Osteoblast (primary cell): ENCODE results near the gene STK35. TPM values are rescaled to one million over a fixed set of nuclear protein-coding genes. Genes with fewer than 3 reads are reported as not detected.

Experiments
- DNase-seq: peaks from one replicate; pipeline ENCODE4 v3.0.0; 2011; ENCODE audit warnings: low spot score, mixed read lengths; ENCODE audit not compliant: insufficient read length; ENCODE audit errors: missing footprints
- H2AFZ ChIP-seq: 2 replicates; pipeline ENCODE4 v1.6.0; 2011; ENCODE audit warnings: mild to moderate bottlenecking, low read length
- H3K27ac ChIP-seq: 2 replicates; pipeline ENCODE4 v1.5.1; 2011; ENCODE audit warnings: mild to moderate bottlenecking, low read depth, low read length, moderate library complexity
- H3K27me3 ChIP-seq: 2 replicates; pipeline ENCODE4 v1.6.0; 2012; ENCODE audit warnings: mild to moderate bottlenecking, control low read depth, inconsistent platforms, low read length, moderate library complexity; ENCODE audit not compliant: insufficient read depth
- H3K36me3 ChIP-seq: 2 replicates; pipeline ENCODE4 v1.5.1; 2011; ENCODE audit warnings: mild to moderate bottlenecking, low read length, control low read depth, moderate library complexity; ENCODE audit not compliant: insufficient read depth
- H3K4me1 ChIP-seq: 2 replicates; pipeline ENCODE4 v1.5.1; 2011; ENCODE audit warnings: mild to moderate bottlenecking, low read length, control low read depth, moderate library complexity; ENCODE audit not compliant: insufficient read depth
- H3K4me2 ChIP-seq: 2 replicates; pipeline ENCODE4 v1.6.0; 2011; ENCODE audit warnings: mild to moderate bottlenecking, low read length; ENCODE audit not compliant: insufficient read depth
- H3K4me3 ChIP-seq: fragments of 200-600 bp; sonication (generic); 3 replicates; pipeline ENCODE4 v1.5.1; 2012; ENCODE audit warnings: mild to moderate bottlenecking, low read length, inconsistent platforms; ENCODE audit not compliant: insufficient read depth
- H3K79me2 ChIP-seq: 2 replicates; pipeline ENCODE4 v1.6.0; 2012; ENCODE audit warnings: mild to moderate bottlenecking, low read length, control low read depth, inconsistent platforms; ENCODE audit not compliant: insufficient read depth
- H3K9me3 ChIP-seq: 2 replicates; pipeline ENCODE4 v1.5.1; 2011; ENCODE audit warnings: low read depth, low read length, control low read depth
- H4K20me1 ChIP-seq: 2 replicates; pipeline ENCODE4 v1.6.0; 2012; ENCODE audit warnings: mild to moderate bottlenecking, low read length, control low read depth; ENCODE audit not compliant: insufficient read depth
- total RNA-seq: library from RNA; depleted of rRNA; stranded (reverse); fragments of >200 nt; gene quantifications from 2 replicates; pipeline ENCODE4 v1.2.3, GENCODE V29; 2012
- TF ChIP-seq, protein P1 (sequence below): IDR thresholded peaks from 2 replicates; pipeline ENCODE4 v1.5.1; 2011; ENCODE audit warnings: mild to moderate bottlenecking, low read depth, low read length, moderate library complexity; ENCODE audit errors: extremely low read depth

Gene STK35
- total RNA-seq, 1 donor, result 21.4 TPM

DNA sequence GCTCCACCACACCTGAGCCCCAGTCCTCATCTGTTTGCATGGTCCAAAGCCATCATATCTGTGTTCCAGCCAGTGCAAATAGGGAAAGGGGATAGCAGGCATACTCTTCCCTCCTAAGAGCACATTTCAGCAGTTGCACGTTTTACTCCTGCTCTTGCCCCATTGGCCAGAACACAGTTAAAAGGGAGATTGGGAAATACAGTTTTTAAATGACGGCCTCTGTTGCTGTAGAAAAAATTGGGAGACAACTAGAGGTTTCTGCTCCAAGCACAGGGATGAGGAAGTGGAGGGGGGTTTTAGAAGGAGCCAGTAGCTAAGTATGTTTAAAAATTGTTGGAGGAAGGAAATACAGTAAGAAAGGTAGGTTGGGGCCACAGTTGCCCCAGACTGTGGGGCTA, 14.6 kb upstream of the STK35 start:
- H3K4me1 ChIP-seq, result peaks cover 5% of the 10 kb centered on the region
- no peak overlapping the region for H3K27ac ChIP-seq
- H3K36me3 ChIP-seq, result no peaks in the 10 kb centered on the region
- TF ChIP-seq, protein P1, sequence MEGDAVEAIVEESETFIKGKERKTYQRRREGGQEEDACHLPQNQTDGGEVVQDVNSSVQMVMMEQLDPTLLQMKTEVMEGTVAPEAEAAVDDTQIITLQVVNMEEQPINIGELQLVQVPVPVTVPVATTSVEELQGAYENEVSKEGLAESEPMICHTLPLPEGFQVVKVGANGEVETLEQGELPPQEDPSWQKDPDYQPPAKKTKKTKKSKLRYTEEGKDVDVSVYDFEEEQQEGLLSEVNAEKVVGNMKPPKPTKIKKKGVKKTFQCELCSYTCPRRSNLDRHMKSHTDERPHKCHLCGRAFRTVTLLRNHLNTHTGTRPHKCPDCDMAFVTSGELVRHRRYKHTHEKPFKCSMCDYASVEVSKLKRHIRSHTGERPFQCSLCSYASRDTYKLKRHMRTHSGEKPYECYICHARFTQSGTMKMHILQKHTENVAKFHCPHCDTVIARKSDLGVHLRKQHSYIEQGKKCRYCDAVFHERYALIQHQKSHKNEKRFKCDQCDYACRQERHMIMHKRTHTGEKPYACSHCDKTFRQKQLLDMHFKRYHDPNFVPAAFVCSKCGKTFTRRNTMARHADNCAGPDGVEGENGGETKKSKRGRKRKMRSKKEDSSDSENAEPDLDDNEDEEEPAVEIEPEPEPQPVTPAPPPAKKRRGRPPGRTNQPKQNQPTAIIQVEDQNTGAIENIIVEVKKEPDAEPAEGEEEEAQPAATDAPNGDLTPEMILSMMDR, result no peak
- no peak for DNase-seq
- no peak overlapping the region for H2AFZ ChIP-seq
- no peak overlapping the region for H3K4me2 ChIP-seq
- peaks cover 35% of the 10 kb centered on the region for H3K27me3 ChIP-seq
- H3K4me3 ChIP-seq, result no peak overlapping the region
- H3K9me3 ChIP-seq, result no peaks in the 10 kb centered on the region
- no peaks in the 10 kb centered on the region for H4K20me1 ChIP-seq
- no peaks in the 10 kb centered on the region for H3K79me2 ChIP-seq

DNA sequence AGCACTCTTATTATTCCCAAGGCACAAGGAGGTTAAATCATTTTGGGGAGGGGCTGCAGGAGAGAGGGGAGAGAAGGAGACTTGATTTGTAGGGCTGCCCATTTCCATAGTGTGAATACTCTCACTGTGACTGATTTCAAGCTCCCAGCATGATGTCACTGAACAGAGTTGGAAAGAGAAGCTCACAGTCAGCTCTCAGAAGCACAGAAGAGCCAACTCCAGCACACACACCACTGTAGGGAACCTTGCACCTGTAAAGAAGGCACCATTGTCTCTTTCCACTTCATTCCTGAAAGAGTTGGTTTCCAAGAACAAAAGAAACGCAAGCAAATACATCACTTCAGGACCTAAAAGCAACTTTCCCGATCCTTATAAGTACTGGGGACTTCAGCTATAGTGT, 12.7 kb upstream of the STK35 start:
- H3K27ac ChIP-seq, result no peak overlapping the region
- no peaks in the 10 kb centered on the region for H3K9me3 ChIP-seq
- H3K4me3 ChIP-seq, result no peak overlapping the region
- TF ChIP-seq, protein P1, result no peak
- H3K36me3 ChIP-seq, result no peaks in the 10 kb centered on the region
- no peaks in the 10 kb centered on the region for H3K79me2 ChIP-seq
- peak; percentile 23 for DNase-seq
- no peaks in the 10 kb centered on the region for H4K20me1 ChIP-seq
- peaks cover 5% of the 10 kb centered on the region for H3K4me1 ChIP-seq
- peaks cover 32% of the 10 kb centered on the region for H3K27me3 ChIP-seq
- H3K4me2 ChIP-seq, result no peak overlapping the region
- H2AFZ ChIP-seq, result no peak overlapping the region

DNA sequence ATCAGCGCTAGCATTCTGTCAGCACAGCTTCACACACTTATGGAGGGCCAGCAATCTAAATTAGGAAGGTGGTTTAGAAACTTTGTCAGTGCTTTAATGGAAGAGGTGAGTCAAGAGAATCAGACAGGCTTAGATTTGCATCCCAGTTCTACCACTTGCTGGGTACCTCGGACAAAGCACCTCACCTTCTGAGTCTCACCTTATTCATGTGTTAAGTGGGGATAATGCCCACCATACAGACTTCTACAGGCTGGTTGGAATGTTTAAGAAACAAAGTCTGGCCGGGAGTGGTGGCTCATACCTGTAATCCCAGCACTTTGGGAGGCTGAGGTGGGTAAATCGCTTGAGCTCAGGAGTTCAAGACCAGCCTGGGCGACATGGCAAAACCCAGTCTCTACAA, 12.2 kb upstream of the STK35 start:
- TF ChIP-seq, protein P1, result no peak
- Histone ChIP-seq H3K27me3 (peaks cover 32% of the 10 kb centered on the region), H3K27ac (no peak overlapping the region)

DNA sequence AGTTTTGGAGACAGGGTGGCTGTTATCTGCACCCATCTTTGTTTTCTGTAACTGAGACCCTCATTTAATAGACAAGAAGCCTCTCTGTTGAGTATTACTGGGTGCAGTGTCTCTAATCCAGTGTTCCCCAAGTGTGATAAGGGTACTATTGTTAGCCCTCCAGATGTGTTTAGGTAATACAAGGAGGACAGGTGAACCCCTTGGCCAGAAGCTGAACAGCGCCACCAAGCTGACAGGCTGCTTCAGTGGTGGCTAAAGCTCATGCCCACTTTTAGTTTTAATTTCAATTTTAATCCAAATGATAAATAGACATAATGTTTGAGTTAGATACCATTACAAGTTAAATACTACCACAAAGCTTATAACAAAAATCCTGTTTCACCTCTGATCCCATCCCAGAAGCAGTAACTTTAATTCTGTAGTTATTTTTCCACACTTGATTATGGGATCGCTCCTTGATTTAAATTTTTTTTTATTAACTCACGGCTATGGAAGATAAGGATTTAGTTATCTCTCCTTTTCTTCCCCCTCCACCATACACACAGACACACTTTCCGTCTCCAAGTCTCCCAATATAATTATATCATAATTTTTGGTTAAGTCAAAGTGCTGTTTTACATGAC, 8.4 kb upstream of the STK35 start:
- peaks cover 24% of the 10 kb centered on the region for H3K27me3 ChIP-seq
- no peak overlapping the region for H3K4me2 ChIP-seq
- H2AFZ ChIP-seq, result no peak overlapping the region
- DNase-seq, result peak; percentile 6
- H3K4me1 ChIP-seq, result no peaks in the 10 kb centered on the region
- H3K4me3 ChIP-seq, result no peak overlapping the region
- H3K79me2 ChIP-seq, result no peaks in the 10 kb centered on the region
- H3K36me3 ChIP-seq, result no peaks in the 10 kb centered on the region
- H4K20me1 ChIP-seq, result no peaks in the 10 kb centered on the region
- H3K9me3 ChIP-seq, result no peaks in the 10 kb centered on the region
- H3K27ac ChIP-seq, result no peak overlapping the region
- TF ChIP-seq, protein P1, result peak; percentile 55

More for the DNA sequence above, 12.2 kb upstream of the STK35 start:
- Histone ChIP-seq H3K4me2 (no peak overlapping the region), H3K4me3 (no peak overlapping the region), H3K4me1 (peaks cover 5% of the 10 kb centered on the region), H2AFZ (no peak overlapping the region), H3K36me3 (no peaks in the 10 kb centered on the region), H3K9me3 (no peaks in the 10 kb centered on the region), H3K79me2 (no peaks in the 10 kb centered on the region), H4K20me1 (no peaks in the 10 kb centered on the region)
- DNase-seq, result no peak
